K562 (cell line): Measurements from ENCODE around the gene TREX2. TPM values are rescaled to one million over a fixed set of nuclear protein-coding genes. Genes with fewer than 3 reads are reported as not detected.

Experiments used
- CBX3 ChIP-seq, 2 experiments: IDR thresholded peaks; 1 replicate in 1 of 2; 2 replicates in 1 of 2; pipeline ENCODE4 v1.6.1; 2012; ENCODE audit warnings: inconsistent platforms in 2 of 2, low read length in 2 of 2, borderline replicate concordance in 1 of 2, control low read depth in 1 of 2
- CREM ChIP-seq: IDR thresholded peaks from 2 replicates; pipeline ENCODE4 v1.6.1; 2014; ENCODE audit warnings: antibody characterized with exemption, low read depth
- JUN ChIP-seq, 2 experiments: sonication (generic) in 1 of 2; formaldehyde crosslinking in 1 of 2; IDR thresholded peaks; 2 replicates each; pipeline versions ENCODE4 v1.6.1 to v1.8.0; 2012 to 2022; ENCODE audit warnings: borderline replicate concordance in 2 of 2, mild to moderate bottlenecking in 2 of 2, improper control_type of control experiment in 1 of 2, low read depth in 1 of 2, low read length in 1 of 2, missing genetic modification reagents in 1 of 2
- KDM5B ChIP-seq: fragments of 200-600 bp; sonication (generic); IDR thresholded peaks from 2 replicates; pipeline ENCODE4 v1.6.1; 2012; ENCODE audit warnings: low read depth, mild to moderate bottlenecking, moderate library complexity, low read length, control low read depth, inconsistent platforms; ENCODE audit not compliant: insufficient replicate concordance
- MYC ChIP-seq, 2 experiments: fragments of 250-450 bp in 1 of 2; sonication (Bioruptor Pico) in 1 of 2; IDR thresholded peaks; 2 replicates each; pipeline versions ENCODE4 v1.5.1 to v1.6.1; 2012 to 2021; ENCODE audit warnings: low read depth in 2 of 2, borderline replicate concordance in 1 of 2, improper control_type of control experiment in 1 of 2, low read length in 1 of 2, mild to moderate bottlenecking in 1 of 2, moderate library complexity in 1 of 2
- NFXL1 ChIP-seq: fragments of 450-650 bp; formaldehyde crosslinking; IDR thresholded peaks from 2 replicates; pipeline ENCODE4 v1.4.0; 2021; ENCODE audit warnings: mild to moderate bottlenecking
- POLR2B ChIP-seq: fragments of 450-650 bp; IDR thresholded peaks from 2 replicates; pipeline ENCODE4 v1.6.1; 2018; ENCODE audit warnings: low read depth; ENCODE audit not compliant: partially characterized antibody
- RAD21 ChIP-seq, 2 experiments: fragments of 250-450 bp in 1 of 2; fragments of 450-650 bp in 1 of 2; sonication (Bioruptor Pico) in 1 of 2; formaldehyde crosslinking in 1 of 2; IDR thresholded peaks in 1 of 2; conservative IDR thresholded peaks in 1 of 2; 2 replicates each; pipeline versions ENCODE4 v1.4.0 to v1.8.0; 2020 to 2022; ENCODE audit warnings: mild to moderate bottlenecking in 2 of 2, moderate library complexity in 1 of 2
- SMARCA5 ChIP-seq: fragments of 450-650 bp; IDR thresholded peaks from 2 replicates; pipeline ENCODE4 v1.6.1; 2016
- TAF7 ChIP-seq: fragments of 450-650 bp; IDR thresholded peaks from 2 replicates; pipeline ENCODE4 v1.6.1; 2016; ENCODE audit warnings: missing genetic modification characterization, missing compliant biosample characterization
- ZNF24 ChIP-seq: fragments of 450-650 bp; IDR thresholded peaks from 2 replicates; pipeline ENCODE4 v1.6.1; 2016
- ZNF699 ChIP-seq: fragments of 250-450 bp; sonication (Bioruptor Pico); IDR thresholded peaks from 2 replicates; pipeline ENCODE4 v1.8.0; 2021; ENCODE audit warnings: mild to moderate bottlenecking, moderate library complexity; ENCODE audit not compliant: insufficient replicate concordance
- polyA plus RNA-seq, 8 experiments: library from polyadenylated mRNA; depleted of rRNA in 4 of 8; stranded (reverse) in 5 of 8; unstranded in 3 of 8; fragments of >200 nt; fragmentation: Nextera tagmentation in 2 of 8; fragmentation: Illumina TruSeq in 1 of 8; extraction: Ambion mirVana in 2 of 8; extraction: Trizol in 1 of 8; gene quantifications; 2 replicates each; pipeline versions ENCODE4 v1.2.1 to v1.2.3, GENCODE V29; 2011 to 2014; ENCODE audit warnings: inconsistent platforms in 1 of 8, missing spikeins in 1 of 8
- total RNA-seq, 7 experiments: library from RNA; depleted of rRNA in 6 of 7; stranded (reverse); fragments of >200 nt in 6 of 7; fragmentation: Illumina TruSeq in 2 of 7; extraction: Trizol in 2 of 7; gene quantifications; 2 replicates each; pipeline versions ENCODE4 v1.2.1 to v1.2.3, GENCODE V29; 2011 to 2021; ENCODE audit warnings: low replicate concordance in 1 of 7
- TF ChIP-seq, protein P1 (sequence below): sonication (generic); formaldehyde crosslinking; IDR thresholded peaks from 2 replicates; pipeline ENCODE4 v1.8.0; 2023; ENCODE audit warnings: mild to moderate bottlenecking, missing genetic modification reagents
- TF ChIP-seq, protein P2 (sequence below): fragments of 450-650 bp; formaldehyde crosslinking; IDR thresholded peaks from 2 replicates; pipeline ENCODE4 v1.4.0; 2022; ENCODE audit warnings: missing genetic modification characterization
- TF ChIP-seq, protein P3 (sequence below): sonication (generic); formaldehyde crosslinking; IDR thresholded peaks from 2 replicates; pipeline ENCODE4 v1.5.0; 2020; ENCODE audit warnings: missing genetic modification reagents
- TF ChIP-seq, protein P4 (sequence below): fragments of 250-450 bp; sonication (Bioruptor Pico); IDR thresholded peaks from 2 replicates; pipeline ENCODE4 v1.9.0; 2021; ENCODE audit warnings: mild to moderate bottlenecking, inconsistent platforms

Gene TREX2
- total and polyA plus RNA-seq, 9 of the 15 experiments (the other 6 are each of a cell fraction or from before 2014, with no cell fraction given): 0.07 to 1.5 (median 0.33) TPM; not detected in 2

DNA sequence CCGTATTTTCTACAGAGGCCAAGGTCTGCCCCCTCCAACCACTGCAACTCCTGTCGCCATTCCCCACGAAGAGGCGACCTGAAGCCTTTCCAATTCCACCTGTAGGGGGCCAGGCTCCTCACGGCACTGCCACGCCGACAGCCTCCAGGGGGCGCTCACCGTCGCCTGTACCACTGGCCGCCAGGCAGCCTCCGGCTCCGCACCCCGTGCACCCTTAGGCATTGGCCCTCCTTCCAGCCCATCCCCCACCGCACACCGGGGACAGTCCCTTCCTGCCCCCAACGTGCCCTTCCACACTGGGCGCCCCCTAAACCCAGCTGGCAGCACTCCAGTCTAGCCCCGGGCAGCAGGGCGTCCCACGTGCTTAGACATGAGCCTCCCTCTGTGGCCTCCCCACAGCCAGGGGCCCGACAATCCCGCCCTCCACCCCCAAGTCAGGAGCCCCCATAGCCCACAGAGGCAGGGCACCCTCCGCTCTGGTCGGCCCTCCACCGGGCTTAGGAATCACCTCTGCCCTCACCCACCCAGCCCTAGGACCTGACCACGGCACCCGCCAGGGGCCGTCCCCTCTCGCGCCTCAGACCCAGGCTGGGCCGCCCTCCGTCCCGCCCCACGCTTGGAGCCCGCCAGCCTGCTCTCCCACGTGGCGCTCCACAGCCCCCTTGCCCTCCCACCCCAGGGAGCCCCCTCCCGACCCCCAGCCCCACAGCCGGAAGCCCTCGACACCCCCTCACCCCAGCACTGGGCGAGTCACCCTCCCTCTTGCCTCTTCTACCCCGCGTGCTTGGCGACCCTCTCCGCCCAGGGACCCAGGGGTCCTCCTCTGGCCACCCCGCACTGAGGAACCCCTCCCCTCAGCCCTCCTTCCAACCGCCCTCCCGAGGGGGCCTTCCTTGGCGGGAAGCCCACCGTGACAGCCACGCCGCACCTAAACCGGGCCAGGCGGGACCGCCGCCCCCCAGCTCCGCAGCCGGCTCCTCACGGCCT, 45.4 kb downstream of the TREX2 start (continued):
- TF ChIP-seq, protein P1, sequence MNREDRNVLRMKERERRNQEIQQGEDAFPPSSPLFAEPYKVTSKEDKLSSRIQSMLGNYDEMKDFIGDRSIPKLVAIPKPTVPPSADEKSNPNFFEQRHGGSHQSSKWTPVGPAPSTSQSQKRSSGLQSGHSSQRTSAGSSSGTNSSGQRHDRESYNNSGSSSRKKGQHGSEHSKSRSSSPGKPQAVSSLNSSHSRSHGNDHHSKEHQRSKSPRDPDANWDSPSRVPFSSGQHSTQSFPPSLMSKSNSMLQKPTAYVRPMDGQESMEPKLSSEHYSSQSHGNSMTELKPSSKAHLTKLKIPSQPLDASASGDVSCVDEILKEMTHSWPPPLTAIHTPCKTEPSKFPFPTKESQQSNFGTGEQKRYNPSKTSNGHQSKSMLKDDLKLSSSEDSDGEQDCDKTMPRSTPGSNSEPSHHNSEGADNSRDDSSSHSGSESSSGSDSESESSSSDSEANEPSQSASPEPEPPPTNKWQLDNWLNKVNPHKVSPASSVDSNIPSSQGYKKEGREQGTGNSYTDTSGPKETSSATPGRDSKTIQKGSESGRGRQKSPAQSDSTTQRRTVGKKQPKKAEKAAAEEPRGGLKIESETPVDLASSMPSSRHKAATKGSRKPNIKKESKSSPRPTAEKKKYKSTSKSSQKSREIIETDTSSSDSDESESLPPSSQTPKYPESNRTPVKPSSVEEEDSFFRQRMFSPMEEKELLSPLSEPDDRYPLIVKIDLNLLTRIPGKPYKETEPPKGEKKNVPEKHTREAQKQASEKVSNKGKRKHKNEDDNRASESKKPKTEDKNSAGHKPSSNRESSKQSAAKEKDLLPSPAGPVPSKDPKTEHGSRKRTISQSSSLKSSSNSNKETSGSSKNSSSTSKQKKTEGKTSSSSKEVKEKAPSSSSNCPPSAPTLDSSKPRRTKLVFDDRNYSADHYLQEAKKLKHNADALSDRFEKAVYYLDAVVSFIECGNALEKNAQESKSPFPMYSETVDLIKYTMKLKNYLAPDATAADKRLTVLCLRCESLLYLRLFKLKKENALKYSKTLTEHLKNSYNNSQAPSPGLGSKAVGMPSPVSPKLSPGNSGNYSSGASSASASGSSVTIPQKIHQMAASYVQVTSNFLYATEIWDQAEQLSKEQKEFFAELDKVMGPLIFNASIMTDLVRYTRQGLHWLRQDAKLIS: no peak
- no peak for TF ChIP-seq ZNF699 (CRISPR knock-in tag)
- peak; percentile 25; the same call in 1 of the 2 replicates for TF ChIP-seq ZNF24
- no peak for TF ChIP-seq NFXL1 (CRISPR knock-in tag)
- TF ChIP-seq, protein P2, sequence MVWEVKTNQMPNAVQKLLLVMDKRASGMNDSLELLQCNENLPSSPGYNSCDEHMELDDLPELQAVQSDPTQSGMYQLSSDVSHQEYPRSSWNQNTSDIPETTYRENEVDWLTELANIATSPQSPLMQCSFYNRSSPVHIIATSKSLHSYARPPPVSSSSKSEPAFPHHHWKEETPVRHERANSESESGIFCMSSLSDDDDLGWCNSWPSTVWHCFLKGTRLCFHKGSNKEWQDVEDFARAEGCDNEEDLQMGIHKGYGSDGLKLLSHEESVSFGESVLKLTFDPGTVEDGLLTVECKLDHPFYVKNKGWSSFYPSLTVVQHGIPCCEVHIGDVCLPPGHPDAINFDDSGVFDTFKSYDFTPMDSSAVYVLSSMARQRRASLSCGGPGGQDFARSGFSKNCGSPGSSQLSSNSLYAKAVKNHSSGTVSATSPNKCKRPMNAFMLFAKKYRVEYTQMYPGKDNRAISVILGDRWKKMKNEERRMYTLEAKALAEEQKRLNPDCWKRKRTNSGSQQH (CRISPR knock-in tag): no peak
- TF ChIP-seq RAD21 (CRISPR knock-in tag; conservative IDR thresholded peaks at IDR 0.05 in 1 of 2, IDR thresholded peaks at IDR 0.05 in 1 of 2): peak; percentile 50 to 75
- TF ChIP-seq SMARCA5: no peak
- peak; percentile 53; the same call in 1 of the 2 replicates for TF ChIP-seq MYC (IDR thresholded peaks at IDR 0.05; ENCODE audit: low read depth, low read length)
- no peak for TF ChIP-seq MYC (CRISPR knock-in tag; IDR thresholded peaks at IDR 0.05; ENCODE audit: borderline replicate concordance, low read depth)
- 0 out of 3 replicates have a peak, but pooled peaks of 1 of the 2 experiments have one; percentile 65 for TF ChIP-seq CBX3 (IDR thresholded peaks at IDR 0.05; ENCODE audit: borderline replicate concordance in 1 of 2, low read length in 2 of 2)
- TF ChIP-seq, protein P3, sequence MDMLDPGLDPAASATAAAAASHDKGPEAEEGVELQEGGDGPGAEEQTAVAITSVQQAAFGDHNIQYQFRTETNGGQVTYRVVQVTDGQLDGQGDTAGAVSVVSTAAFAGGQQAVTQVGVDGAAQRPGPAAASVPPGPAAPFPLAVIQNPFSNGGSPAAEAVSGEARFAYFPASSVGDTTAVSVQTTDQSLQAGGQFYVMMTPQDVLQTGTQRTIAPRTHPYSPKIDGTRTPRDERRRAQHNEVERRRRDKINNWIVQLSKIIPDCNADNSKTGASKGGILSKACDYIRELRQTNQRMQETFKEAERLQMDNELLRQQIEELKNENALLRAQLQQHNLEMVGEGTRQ (CRISPR knock-in tag): no peak
- no peak for TF ChIP-seq POLR2B
- 0 out of 2 replicates have a peak, but pooled peaks have one; percentile 23 for TF ChIP-seq JUN (IDR thresholded peaks at IDR 0.05; ENCODE audit: borderline replicate concordance, low read depth, low read length)
- no peak for TF ChIP-seq JUN (CRISPR knock-in tag; IDR thresholded peaks at IDR 0.05; ENCODE audit: borderline replicate concordance)
- no peak for TF ChIP-seq KDM5B
- no peak for TF ChIP-seq TAF7 (tag)
- TF ChIP-seq CREM: peak; percentile 64
- TF ChIP-seq, protein P4, sequence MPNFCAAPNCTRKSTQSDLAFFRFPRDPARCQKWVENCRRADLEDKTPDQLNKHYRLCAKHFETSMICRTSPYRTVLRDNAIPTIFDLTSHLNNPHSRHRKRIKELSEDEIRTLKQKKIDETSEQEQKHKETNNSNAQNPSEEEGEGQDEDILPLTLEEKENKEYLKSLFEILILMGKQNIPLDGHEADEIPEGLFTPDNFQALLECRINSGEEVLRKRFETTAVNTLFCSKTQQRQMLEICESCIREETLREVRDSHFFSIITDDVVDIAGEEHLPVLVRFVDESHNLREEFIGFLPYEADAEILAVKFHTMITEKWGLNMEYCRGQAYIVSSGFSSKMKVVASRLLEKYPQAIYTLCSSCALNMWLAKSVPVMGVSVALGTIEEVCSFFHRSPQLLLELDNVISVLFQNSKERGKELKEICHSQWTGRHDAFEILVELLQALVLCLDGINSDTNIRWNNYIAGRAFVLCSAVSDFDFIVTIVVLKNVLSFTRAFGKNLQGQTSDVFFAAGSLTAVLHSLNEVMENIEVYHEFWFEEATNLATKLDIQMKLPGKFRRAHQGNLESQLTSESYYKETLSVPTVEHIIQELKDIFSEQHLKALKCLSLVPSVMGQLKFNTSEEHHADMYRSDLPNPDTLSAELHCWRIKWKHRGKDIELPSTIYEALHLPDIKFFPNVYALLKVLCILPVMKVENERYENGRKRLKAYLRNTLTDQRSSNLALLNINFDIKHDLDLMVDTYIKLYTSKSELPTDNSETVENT (CRISPR knock-in tag): no peak
